Measurements from ENCODE around the gene TMEM121.

The TMEM121 gene

DNA sequence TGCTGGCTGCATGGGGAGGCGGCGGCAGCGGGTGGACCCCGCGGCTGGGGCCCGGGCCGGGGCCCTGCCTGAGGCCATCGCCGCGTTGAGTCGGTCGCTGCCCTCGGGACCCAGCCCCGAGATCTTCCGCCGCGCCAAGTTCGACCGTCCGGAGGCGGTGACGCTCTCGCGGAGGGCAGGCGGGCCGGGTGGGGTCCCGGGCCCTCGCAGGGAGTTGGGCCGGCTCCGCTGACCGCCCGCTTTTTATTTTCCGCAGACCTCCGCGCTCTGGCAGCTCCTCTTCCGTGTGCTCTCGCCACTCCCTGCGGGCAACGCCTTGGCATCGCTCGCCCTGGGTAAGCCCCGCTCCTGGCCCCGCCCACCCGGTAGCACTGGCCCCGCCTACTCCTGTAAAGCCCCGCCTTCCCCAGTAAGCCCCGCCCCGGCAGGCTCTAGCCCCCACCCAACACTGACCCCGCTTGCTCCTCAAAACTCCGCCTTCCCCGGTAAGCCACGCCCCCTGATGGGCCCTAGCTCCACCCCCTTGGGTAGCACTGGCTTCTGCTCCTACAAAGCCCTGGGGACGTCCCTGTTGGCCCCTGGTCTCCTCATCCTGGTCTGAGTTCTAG lies 34.9 kb upstream of the TMEM121 start:
- peak overlapping the region; percentile 67 for H3K4me3 ChIP-seq (replicated peaks; ENCODE audit: low read depth, low read length)
- TF ChIP-seq, protein P1, sequence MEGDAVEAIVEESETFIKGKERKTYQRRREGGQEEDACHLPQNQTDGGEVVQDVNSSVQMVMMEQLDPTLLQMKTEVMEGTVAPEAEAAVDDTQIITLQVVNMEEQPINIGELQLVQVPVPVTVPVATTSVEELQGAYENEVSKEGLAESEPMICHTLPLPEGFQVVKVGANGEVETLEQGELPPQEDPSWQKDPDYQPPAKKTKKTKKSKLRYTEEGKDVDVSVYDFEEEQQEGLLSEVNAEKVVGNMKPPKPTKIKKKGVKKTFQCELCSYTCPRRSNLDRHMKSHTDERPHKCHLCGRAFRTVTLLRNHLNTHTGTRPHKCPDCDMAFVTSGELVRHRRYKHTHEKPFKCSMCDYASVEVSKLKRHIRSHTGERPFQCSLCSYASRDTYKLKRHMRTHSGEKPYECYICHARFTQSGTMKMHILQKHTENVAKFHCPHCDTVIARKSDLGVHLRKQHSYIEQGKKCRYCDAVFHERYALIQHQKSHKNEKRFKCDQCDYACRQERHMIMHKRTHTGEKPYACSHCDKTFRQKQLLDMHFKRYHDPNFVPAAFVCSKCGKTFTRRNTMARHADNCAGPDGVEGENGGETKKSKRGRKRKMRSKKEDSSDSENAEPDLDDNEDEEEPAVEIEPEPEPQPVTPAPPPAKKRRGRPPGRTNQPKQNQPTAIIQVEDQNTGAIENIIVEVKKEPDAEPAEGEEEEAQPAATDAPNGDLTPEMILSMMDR (IDR thresholded peaks at IDR 0.05; ENCODE audit: low read depth, low read length, missing control alignments) = no peak
- DNase-seq (ENCODE audit: extremely low read depth, low read depth) = peak; percentile 16

DNA sequence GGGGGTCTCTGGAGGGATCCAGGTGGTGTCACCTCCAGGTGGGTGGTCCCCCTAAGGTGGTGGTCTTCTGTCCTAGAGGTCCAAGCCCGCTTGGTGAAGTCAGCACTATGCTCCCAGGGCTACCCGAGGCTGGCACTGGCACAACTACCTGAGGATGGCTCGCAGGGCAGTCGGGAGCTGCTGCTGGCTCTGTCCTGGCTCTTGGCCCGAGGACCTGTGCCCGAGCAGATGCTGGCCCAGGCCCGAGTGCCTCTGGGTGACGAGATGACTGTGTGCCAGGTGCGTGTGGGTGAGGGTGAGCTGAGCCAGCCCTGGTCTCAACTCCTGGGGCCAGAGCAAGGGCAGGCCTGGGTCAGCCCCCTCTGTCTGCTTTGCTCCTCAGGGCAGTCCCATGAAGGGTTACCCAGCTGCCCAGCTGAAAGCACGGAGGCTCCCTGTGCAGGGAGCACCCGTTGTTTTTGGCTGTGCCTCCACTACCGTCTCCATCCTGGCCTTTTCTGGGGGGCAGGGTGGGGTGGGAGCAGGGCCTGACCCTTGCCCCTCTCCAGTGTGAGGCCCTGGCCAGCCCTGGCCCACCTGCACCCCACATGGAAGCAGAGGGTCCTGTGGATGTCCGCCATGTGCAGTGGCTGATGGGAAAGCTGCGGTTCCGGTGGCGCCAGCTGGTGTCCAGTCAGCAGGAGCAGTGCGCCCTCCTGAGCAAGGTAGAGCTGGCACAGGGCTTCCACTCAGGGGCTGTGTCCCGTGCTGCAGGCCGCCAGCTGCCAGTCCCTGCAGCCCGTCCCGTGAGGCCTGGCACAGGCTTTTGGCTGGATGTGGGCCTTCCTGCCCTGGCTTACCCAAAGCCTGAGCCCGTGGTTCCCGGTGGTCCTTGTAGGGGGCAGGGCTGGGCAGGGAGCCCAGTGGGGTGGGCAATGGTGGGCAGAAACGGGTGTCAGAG lies 34.1 kb upstream of the TMEM121 start:
- H3K4me3 ChIP-seq (replicated peaks; ENCODE audit: low read depth, low read length) = peak overlapping the region; percentile 67
- DNase-seq (ENCODE audit: extremely low read depth, low read depth) = no peak
- TF ChIP-seq, protein P1 (IDR thresholded peaks at IDR 0.05; ENCODE audit: low read depth, low read length, missing control alignments) = no peak

- no peak for DNase-seq (ENCODE audit: extremely low read depth, low read depth)
- H3K4me3 ChIP-seq (replicated peaks; ENCODE audit: low read depth, low read length) = no peak overlapping the region
- TF ChIP-seq, protein P1 (IDR thresholded peaks at IDR 0.05; ENCODE audit: low read depth, low read length, missing control alignments) = no peak
These were observed 33.2 kb upstream of the TMEM121 start for GRCh38 chr14:105492971-105493871.

DNA sequence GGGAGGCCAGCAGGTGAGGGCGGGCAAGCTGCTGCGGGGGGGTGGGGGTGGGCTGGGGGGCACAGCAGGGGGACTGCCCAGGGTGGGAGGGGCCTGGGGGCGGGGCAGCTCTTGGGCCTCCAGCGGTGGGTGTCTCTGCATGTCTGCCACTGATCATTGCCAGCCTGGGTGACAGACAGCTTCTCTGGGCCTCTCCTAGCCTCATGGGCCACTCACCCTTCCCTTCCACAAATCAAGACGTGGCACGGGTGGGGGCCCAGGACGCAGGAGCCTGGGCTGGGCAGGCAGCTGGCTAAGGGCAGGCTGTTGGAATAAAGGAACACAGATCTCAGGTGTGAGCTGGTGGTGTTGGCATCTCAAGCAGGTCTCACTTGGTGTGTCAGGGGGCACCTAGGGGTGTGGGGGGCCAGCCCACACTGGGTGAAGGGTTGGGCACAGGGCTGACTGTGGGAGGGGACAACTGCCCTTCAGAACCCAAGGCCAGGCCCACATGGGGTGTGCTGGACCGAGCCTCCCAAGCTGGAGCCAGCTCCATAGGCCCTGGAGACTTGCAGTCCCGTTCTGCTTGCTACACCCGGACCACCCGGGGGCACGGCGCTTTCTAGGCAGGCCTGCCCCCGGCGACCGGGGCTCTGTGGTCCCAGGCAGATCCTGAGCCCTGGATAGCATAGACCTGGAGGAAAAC lies 32.3 kb upstream of the TMEM121 start:
- TF ChIP-seq, protein P1 (IDR thresholded peaks at IDR 0.05; ENCODE audit: low read depth, low read length, missing control alignments) = no peak
- H3K4me3 ChIP-seq (replicated peaks; ENCODE audit: low read depth, low read length) = no peak overlapping the region
- no peak for DNase-seq (ENCODE audit: extremely low read depth, low read depth)

- no peak for DNase-seq (ENCODE audit: extremely low read depth, low read depth)
- H3K4me3 ChIP-seq (replicated peaks; ENCODE audit: low read depth, low read length) = no peak overlapping the region
- TF ChIP-seq, protein P1 (IDR thresholded peaks at IDR 0.05; ENCODE audit: low read depth, low read length, missing control alignments) = no peak
These were observed 31.8 kb upstream of the TMEM121 start for GRCh38 chr14:105494606-105494929.

Measured in HFF-Myc (cell line).